GM23338 (cell line): Measurements from ENCODE around the gene SRSF12. TPM values are rescaled to one million over a fixed set of nuclear protein-coding genes. Genes with fewer than 3 reads are reported as not detected.

Source experiments
- ATAC-seq: fragments of 200-7000 bp; cut with Tn5 transposase; 3 replicates; pipeline ENCODE4 v1.9.1; 2020
- DNase-seq: peaks from one replicate; pipeline ENCODE4 v3.0.0-alpha.2; 2015; ENCODE audit warnings: low spot score
- H2AFZ ChIP-seq: fragments of 200-600 bp; sonication (generic); 2 replicates; pipeline ENCODE4 v1.8.0; 2016; ENCODE audit warnings: antibody characterized with exemption, mild to moderate bottlenecking, moderate library complexity
- H3F3A ChIP-seq: fragments of 200-600 bp; sonication (generic); replicated peaks from 2 replicates; pipeline ENCODE4 v1.8.0; 2017; ENCODE audit warnings: antibody characterized with exemption, mixed run types, low read depth
- H3K27ac ChIP-seq: fragments of 200-600 bp; sonication (generic); 2 replicates; pipeline ENCODE4 v1.6.1; 2016; ENCODE audit warnings: low read depth
- H3K27me3 ChIP-seq: fragments of 200-600 bp; sonication (generic); 2 replicates; pipeline ENCODE4 v1.8.0; 2016; ENCODE audit warnings: mild to moderate bottlenecking, mixed run types, moderate library complexity; ENCODE audit not compliant: insufficient read depth
- H3K36me3 ChIP-seq: fragments of 200-600 bp; sonication (generic); 2 replicates; pipeline ENCODE4 v1.8.0; 2016; ENCODE audit warnings: mild to moderate bottlenecking; ENCODE audit not compliant: insufficient read depth
- H3K4me1 ChIP-seq: fragments of 200-600 bp; sonication (generic); 2 replicates; pipeline ENCODE4 v1.8.0; 2016; ENCODE audit warnings: mild to moderate bottlenecking, moderate library complexity; ENCODE audit not compliant: insufficient read depth
- H3K4me2 ChIP-seq: fragments of 200-600 bp; sonication (generic); 2 replicates; pipeline ENCODE4 v1.7.1; 2017; ENCODE audit warnings: mixed run types
- H3K4me3 ChIP-seq: fragments of 200-600 bp; sonication (generic); 2 replicates; pipeline ENCODE4 v1.6.1; 2016; ENCODE audit warnings: mixed run types
- H3K79me2 ChIP-seq: fragments of 200-600 bp; sonication (generic); replicated peaks from 2 replicates; pipeline ENCODE4 v1.8.0; 2017; ENCODE audit warnings: mild to moderate bottlenecking; ENCODE audit not compliant: insufficient read depth
- H3K9me2 ChIP-seq: fragments of 200-600 bp; sonication (generic); 2 replicates; pipeline ENCODE4 v1.8.0; 2017; ENCODE audit not compliant: insufficient read depth
- H4K20me1 ChIP-seq: fragments of 200-600 bp; sonication (generic); replicated peaks from 2 replicates; pipeline ENCODE4 v1.8.0; 2017; ENCODE audit warnings: mild to moderate bottlenecking; ENCODE audit not compliant: insufficient read depth
- H3K27ac Mint-ChIP-seq: 2 replicates; pipeline ENCODE4 v1.8.0; 2020; ENCODE audit warnings: inconsistent platforms, mild to moderate bottlenecking, moderate library complexity, mixed read lengths
- H3K27me3 Mint-ChIP-seq: 3 replicates; pipeline ENCODE4 v1.8.0; 2022; ENCODE audit warnings: low read depth, mild to moderate bottlenecking, moderate library complexity, mixed read lengths, inconsistent platforms; ENCODE audit not compliant: insufficient read depth, poor library complexity
- H3K36me3 Mint-ChIP-seq: 3 replicates; pipeline ENCODE4 v1.8.0; 2021; ENCODE audit warnings: low read depth, mild to moderate bottlenecking, inconsistent platforms, moderate library complexity, mixed read lengths
- H3K4me1 Mint-ChIP-seq: 3 replicates; pipeline ENCODE4 v1.8.0; 2020; ENCODE audit warnings: mild to moderate bottlenecking, inconsistent platforms, mixed read lengths
- H3K4me3 Mint-ChIP-seq: 3 replicates; pipeline ENCODE4 v1.8.0; 2021; ENCODE audit warnings: moderate library complexity, mild to moderate bottlenecking, inconsistent platforms, mixed read lengths
- H3K9me3 Mint-ChIP-seq: 3 replicates; pipeline ENCODE4 v1.8.0; 2020; ENCODE audit warnings: moderate library complexity, mild to moderate bottlenecking, inconsistent platforms, mixed read lengths
- CREB1 ChIP-seq: fragments of 250-450 bp; sonication (Bioruptor Pico); IDR thresholded peaks from 2 replicates; pipeline ENCODE4 v1.5.0; 2020; ENCODE audit warnings: low read depth, mild to moderate bottlenecking, moderate library complexity
- CTCF ChIP-seq, 2 experiments: fragments of 200-600 bp in 1 of 2; sonication (generic) in 1 of 2; conservative IDR thresholded peaks; 2 replicates each; pipeline versions ENCODE4 v1.5.1 to v1.6.1; 2016 to 2017; ENCODE audit warnings: antibody characterized with exemption in 2 of 2, low read depth in 2 of 2, mild to moderate bottlenecking in 2 of 2, moderate library complexity in 1 of 2
- ETS1 ChIP-seq: IDR thresholded peaks from 2 replicates; pipeline ENCODE4 v1.6.1; 2016; ENCODE audit warnings: antibody characterized with exemption
- EZH2 ChIP-seq: fragments of 200-600 bp; sonication (generic); IDR thresholded peaks from one replicate; pipeline ENCODE4 v1.8.0; 2017; ENCODE audit warnings: antibody characterized with exemption, mild to moderate bottlenecking, low read depth; ENCODE audit not compliant: unreplicated experiment
- EZH2phosphoT487 ChIP-seq: fragments of 200-600 bp; sonication (generic); IDR thresholded peaks from one replicate; pipeline ENCODE4 v1.8.1; 2018; ENCODE audit warnings: antibody characterized with exemption; ENCODE audit not compliant: unreplicated experiment
- JUNB ChIP-seq: IDR thresholded peaks from one replicate; pipeline ENCODE4 v1.6.1; 2016; ENCODE audit warnings: antibody characterized with exemption; ENCODE audit not compliant: unreplicated experiment
- NANOG ChIP-seq: IDR thresholded peaks from 2 replicates; pipeline ENCODE4 v1.6.1; 2016; ENCODE audit warnings: antibody characterized with exemption, borderline replicate concordance
- POLR2AphosphoS5 ChIP-seq: IDR thresholded peaks from 2 replicates; pipeline ENCODE4 v1.6.1; 2016; ENCODE audit warnings: antibody characterized with exemption, low read depth
- REST ChIP-seq: IDR thresholded peaks from one replicate; pipeline ENCODE4 v1.6.1; 2018; ENCODE audit warnings: antibody characterized with exemption; ENCODE audit not compliant: unreplicated experiment
- STAT1 ChIP-seq: IDR thresholded peaks from one replicate; pipeline ENCODE4 v1.6.1; 2016; ENCODE audit warnings: antibody characterized with exemption; ENCODE audit not compliant: unreplicated experiment
- ZNF114 ChIP-seq: fragments of 250-450 bp; sonication (Bioruptor Pico); IDR thresholded peaks from 2 replicates; pipeline ENCODE4 v1.5.0; 2020; ENCODE audit warnings: mild to moderate bottlenecking, moderate library complexity
- ZNF331 ChIP-seq: fragments of 250-450 bp; sonication (Bioruptor Pico); IDR thresholded peaks from 2 replicates; pipeline ENCODE4 v1.5.0; 2020; ENCODE audit warnings: low read depth, mild to moderate bottlenecking, moderate library complexity
- ZNF462 ChIP-seq: fragments of 250-450 bp; sonication (Bioruptor Pico); IDR thresholded peaks from 2 replicates; pipeline ENCODE4 v1.5.0; 2020; ENCODE audit warnings: mild to moderate bottlenecking, moderate library complexity
- polyA plus RNA-seq: library from polyadenylated mRNA; unstranded; fragments of >200 nt; fragmentation: Nextera tagmentation; extraction: Ambion mirVana; gene quantifications from 2 replicates; pipeline ENCODE4 v1.2.1, GENCODE V29; 2016
- total RNA-seq: library from RNA; depleted of rRNA; stranded (reverse); fragments of >200 nt; shearing (Covaris generic); gene quantifications from 2 replicates; pipeline ENCODE4 v1.2.3, GENCODE V29; 2014

The SRSF12 gene
- total and polyA plus RNA-seq, 2 experiments from 2014 or later: 3.6 TPM

GRCh38 chr6:89079511-89080234 is 38.2 kb downstream of the SRSF12 start:
- peak overlapping the region; percentile 67 for H3K4me3 ChIP-seq
- H4K20me1 ChIP-seq: peaks cover 19% of the 10 kb centered on the region
- Mint-ChIP-seq H3K4me3 (peak overlapping the region; percentile 93), H3K27me3 (peaks cover 20% of the 10 kb centered on the region), H3K27ac (no peak overlapping the region), H3K36me3 (peaks cover 8% of the 10 kb centered on the region), H3K4me1 (peaks cover 25% of the 10 kb centered on the region), H3K9me3 (no peaks in the 10 kb centered on the region; the same call in 2 of the 3 replicates)
- no peaks in the 10 kb centered on the region for H3K9me2 ChIP-seq
- peaks cover 30% of the 10 kb centered on the region for H3K4me1 ChIP-seq
- peaks cover 5% of the 10 kb centered on the region for H3K36me3 ChIP-seq
- H3F3A ChIP-seq: no peaks in the 10 kb centered on the region
- H3K79me2 ChIP-seq: peaks cover 26% of the 10 kb centered on the region
- peak overlapping the region; percentile 92 for H3K4me2 ChIP-seq
- ATAC-seq: no peak
- H2AFZ ChIP-seq: peak overlapping the region; percentile 82
- TF ChIP-seq JUNB: no peak
- TF ChIP-seq EZH2phosphoT487: no peak
- no peak for TF ChIP-seq REST
- no peak for TF ChIP-seq CREB1 (CRISPR knock-in tag)
- no peak for TF ChIP-seq ZNF462
- TF ChIP-seq CTCF (conservative IDR thresholded peaks at IDR 0.05; ENCODE audit: low read depth in 2 of 2): no peak
- TF ChIP-seq ETS1: no peak
- TF ChIP-seq ZNF114 (CRISPR knock-in tag): no peak
- no peak for TF ChIP-seq STAT1
- no peak for TF ChIP-seq NANOG
- TF ChIP-seq EZH2: no peak
- TF ChIP-seq ZNF331: no peak
- no peak for TF ChIP-seq POLR2AphosphoS5
- peaks cover 21% of the 10 kb centered on the region for H3K27me3 ChIP-seq
- H3K27ac ChIP-seq: peak overlapping the region; percentile 75
- peak; percentile 48 for DNase-seq
